Vagina (tissue), 2 donors: ENCODE data around the gene ARSI. TPM values are rescaled to one million over a fixed set of nuclear protein-coding genes. Genes with fewer than 3 reads are reported as not detected.

Source experiments
- DNase-seq, 2 donors: peaks; one replicate each; pipeline ENCODE4 v3.0.0-alpha.2; 2017; ENCODE audit errors: extremely low spot score in 2 of 2
- H3K27ac ChIP-seq: fragments of 200-600 bp; sonication (generic); one replicate; pipeline ENCODE4 v1.5.1; 2019
- H3K27me3 ChIP-seq: fragments of 200-600 bp; sonication (generic); one replicate; pipeline ENCODE4 v1.5.1; 2019
- H3K36me3 ChIP-seq, 2 donors: fragments of 200-600 bp; sonication (generic); one replicate each; pipeline ENCODE4 v1.5.1; 2017 to 2019
- H3K4me1 ChIP-seq: fragments of 200-600 bp; sonication (generic); one replicate; pipeline ENCODE4 v1.5.1; 2019
- H3K4me3 ChIP-seq, 2 donors: fragments of 200-600 bp; sonication (generic); 1 replicate in 1 of 2; 2 replicates in 1 of 2; pipeline ENCODE4 v1.5.1; 2016 to 2019
- H3K9me3 ChIP-seq: fragments of 200-600 bp; sonication (generic); one replicate; pipeline ENCODE4 v1.5.1; 2019
- POLR2A ChIP-seq, 2 donors: fragments of 450-650 bp; IDR thresholded peaks; one replicate each; pipeline ENCODE4 v1.6.1; 2017; ENCODE audit warnings: antibody characterized with exemption in 2 of 2, mild to moderate bottlenecking in 2 of 2, moderate library complexity in 2 of 2
- POLR2AphosphoS5 ChIP-seq, 2 donors: sonication (generic); formaldehyde crosslinking; IDR thresholded peaks; one replicate each; pipeline ENCODE4 v1.9.0; 2017; ENCODE audit warnings: antibody characterized with exemption in 2 of 2, mild to moderate bottlenecking in 2 of 2, low read depth in 1 of 2; ENCODE audit not compliant: insufficient read depth in 1 of 2
- intact Hi-C: fragments of 100-400 bp; cut with DNase I; formaldehyde crosslinking; loops from one replicate; pipeline ENCODE4 v1.15.1; 2023
- total RNA-seq: library from RNA; depleted of rRNA; stranded (reverse); fragments of >200 nt; gene quantifications from one replicate; pipeline ENCODE4 v1.2.3, GENCODE V29; 2016
- TF ChIP-seq, protein P1 (sequence below), 3 experiments: fragments of 450-650 bp in 2 of 3; fragments of 200-600 bp in 1 of 3; sonication (generic) in 1 of 3; IDR thresholded peaks; one replicate each; pipeline ENCODE4 v1.5.1; 2017 to 2019; ENCODE audit warnings: antibody characterized with exemption in 3 of 3, mild to moderate bottlenecking in 2 of 3, moderate library complexity in 2 of 3

Gene ARSI
- total RNA-seq, 1 donor from 2014 or later: 4.7 TPM

DNA sequence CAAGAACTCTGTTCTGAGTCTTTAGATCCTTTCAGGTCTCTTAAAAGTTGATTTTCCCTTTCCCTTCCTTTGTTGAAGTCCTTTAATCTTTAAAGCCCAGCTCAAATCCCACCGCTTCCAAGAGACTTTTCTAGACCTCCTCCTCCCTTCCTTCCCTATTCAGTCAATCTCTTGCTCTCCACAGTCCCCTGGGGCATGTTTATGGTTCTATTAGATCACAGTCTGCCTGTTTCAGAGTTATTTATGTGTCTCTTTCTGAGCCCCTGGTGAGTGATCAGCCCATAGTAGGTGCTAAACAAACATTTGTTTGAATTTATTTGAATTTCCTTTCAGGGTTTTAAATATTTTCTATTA is 7.2 kb upstream of the ARSI start:
- Histone ChIP-seq H3K9me3 (no peaks in the 10 kb centered on the region), H3K27ac (no peak overlapping the region), H3K4me3 (no peak overlapping the region), H3K4me1 (peaks cover 14% of the 10 kb centered on the region), H3K36me3 (no peaks in the 10 kb centered on the region), H3K27me3 (no peaks in the 10 kb centered on the region)
- DNase-seq: no peak
- intact Hi-C loops: no loop called here
- no peak for TF ChIP-seq POLR2AphosphoS5 (IDR thresholded peaks at IDR 0.05; ENCODE audit: insufficient read depth in 1 of 2, low read depth in 1 of 2)
- no peak for TF ChIP-seq POLR2A (IDR thresholded peaks at IDR 0.05)
- TF ChIP-seq, protein P1, sequence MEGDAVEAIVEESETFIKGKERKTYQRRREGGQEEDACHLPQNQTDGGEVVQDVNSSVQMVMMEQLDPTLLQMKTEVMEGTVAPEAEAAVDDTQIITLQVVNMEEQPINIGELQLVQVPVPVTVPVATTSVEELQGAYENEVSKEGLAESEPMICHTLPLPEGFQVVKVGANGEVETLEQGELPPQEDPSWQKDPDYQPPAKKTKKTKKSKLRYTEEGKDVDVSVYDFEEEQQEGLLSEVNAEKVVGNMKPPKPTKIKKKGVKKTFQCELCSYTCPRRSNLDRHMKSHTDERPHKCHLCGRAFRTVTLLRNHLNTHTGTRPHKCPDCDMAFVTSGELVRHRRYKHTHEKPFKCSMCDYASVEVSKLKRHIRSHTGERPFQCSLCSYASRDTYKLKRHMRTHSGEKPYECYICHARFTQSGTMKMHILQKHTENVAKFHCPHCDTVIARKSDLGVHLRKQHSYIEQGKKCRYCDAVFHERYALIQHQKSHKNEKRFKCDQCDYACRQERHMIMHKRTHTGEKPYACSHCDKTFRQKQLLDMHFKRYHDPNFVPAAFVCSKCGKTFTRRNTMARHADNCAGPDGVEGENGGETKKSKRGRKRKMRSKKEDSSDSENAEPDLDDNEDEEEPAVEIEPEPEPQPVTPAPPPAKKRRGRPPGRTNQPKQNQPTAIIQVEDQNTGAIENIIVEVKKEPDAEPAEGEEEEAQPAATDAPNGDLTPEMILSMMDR (IDR thresholded peaks at IDR 0.05): no peak

DNA sequence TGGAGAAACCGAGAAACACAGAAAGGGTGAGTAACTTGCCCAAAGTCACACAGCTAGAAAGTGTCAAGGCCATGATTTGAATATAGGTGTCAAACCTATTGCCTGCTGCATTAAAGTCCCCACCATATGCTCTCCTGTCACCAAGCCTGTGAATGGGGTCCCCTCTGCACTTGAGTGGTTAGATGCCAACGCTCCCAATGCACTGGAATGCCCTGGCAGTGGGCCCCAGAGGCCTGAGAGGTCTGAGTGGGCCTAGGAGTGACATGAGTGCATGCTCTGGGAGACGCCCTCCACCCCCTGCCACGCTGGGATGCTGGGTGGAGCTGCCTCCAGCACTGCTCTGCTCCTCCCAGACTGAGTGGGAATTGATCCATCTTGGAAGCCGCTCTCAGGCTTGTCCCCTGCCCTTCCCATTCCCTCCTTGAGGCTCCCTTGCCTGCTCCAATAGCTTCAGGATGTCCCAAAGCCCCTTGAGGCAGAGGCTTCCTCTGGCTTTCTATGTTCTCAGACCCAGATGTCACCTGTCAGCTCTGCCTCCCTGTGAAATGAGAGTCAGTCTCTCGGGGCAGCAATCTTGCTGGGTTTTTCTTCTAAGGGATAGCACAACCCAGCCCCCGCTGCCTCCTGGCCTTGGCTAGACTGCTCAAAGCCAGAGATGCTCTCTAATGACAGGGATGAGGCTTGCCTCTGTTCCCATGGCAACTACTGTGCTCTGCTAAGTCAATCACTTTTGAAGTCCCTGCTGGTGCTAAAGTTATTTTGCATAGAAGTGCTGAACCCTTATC is 6.6 kb upstream of the ARSI start:
- no peaks in the 10 kb centered on the region for H3K27me3 ChIP-seq
- H3K9me3 ChIP-seq: no peaks in the 10 kb centered on the region
- H3K27ac ChIP-seq: no peak overlapping the region
- no peak for DNase-seq
- TF ChIP-seq POLR2A (IDR thresholded peaks at IDR 0.05): no peak
- TF ChIP-seq POLR2AphosphoS5 (IDR thresholded peaks at IDR 0.05; ENCODE audit: insufficient read depth in 1 of 2, low read depth in 1 of 2): no peak
- TF ChIP-seq, protein P1 (IDR thresholded peaks at IDR 0.05): no peak
- peaks cover 20% of the 10 kb centered on the region for H3K4me1 ChIP-seq
- intact Hi-C loops: no loop called here
- no peak overlapping the region for H3K4me3 ChIP-seq
- no peaks in the 10 kb centered on the region for H3K36me3 ChIP-seq

DNA sequence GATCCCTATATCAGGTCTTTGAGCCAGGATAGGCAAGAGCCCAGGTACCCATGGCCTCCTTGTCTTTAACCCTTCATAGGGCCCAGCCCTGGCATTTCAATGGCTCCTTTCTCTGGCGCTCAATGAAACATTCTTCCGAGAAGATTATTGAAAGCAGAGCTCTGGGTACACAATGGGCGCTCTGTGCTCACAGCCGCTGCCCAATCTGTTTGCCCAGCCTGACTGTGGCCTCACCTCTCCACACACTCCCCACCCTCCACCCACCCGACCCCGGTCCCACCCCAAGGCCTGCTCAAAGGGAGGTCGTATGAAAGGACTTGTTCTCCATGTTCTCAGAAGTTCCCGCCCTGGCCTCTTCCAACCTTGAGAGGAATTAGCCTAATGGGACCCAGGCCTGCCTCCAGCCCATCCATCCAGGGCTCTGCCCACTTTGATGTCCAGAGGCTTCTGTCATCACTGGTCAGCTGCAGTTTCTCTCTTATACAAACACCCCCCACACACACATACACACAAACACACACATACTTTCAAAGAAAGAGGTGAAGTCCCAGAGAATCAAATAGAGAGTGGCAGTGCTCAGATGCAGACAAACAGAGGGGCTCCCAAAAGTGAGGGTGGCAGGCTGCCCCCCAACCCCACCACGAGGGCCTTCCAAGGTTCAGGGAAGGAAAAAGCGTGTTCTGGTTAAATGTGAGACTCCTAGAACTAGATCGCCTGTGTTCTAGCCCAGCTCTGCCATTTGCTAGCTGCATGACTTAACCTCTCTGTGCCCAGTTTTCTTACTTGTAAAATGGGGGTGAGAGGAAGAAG is 5.1 kb upstream of the ARSI start:
- intact Hi-C loops: no loop called here
- no peak overlapping the region for H3K4me3 ChIP-seq
- no peaks in the 10 kb centered on the region for H3K36me3 ChIP-seq
- no peak for DNase-seq
- TF ChIP-seq, protein P1 (IDR thresholded peaks at IDR 0.05): no peak
- TF ChIP-seq POLR2A (IDR thresholded peaks at IDR 0.05) (no peak), POLR2AphosphoS5 (IDR thresholded peaks at IDR 0.05; ENCODE audit: insufficient read depth in 1 of 2, low read depth in 1 of 2) (no peak)
- peaks cover 35% of the 10 kb centered on the region for H3K4me1 ChIP-seq
- no peaks in the 10 kb centered on the region for H3K27me3 ChIP-seq
- H3K9me3 ChIP-seq: no peaks in the 10 kb centered on the region
- H3K27ac ChIP-seq: no peak overlapping the region

DNA sequence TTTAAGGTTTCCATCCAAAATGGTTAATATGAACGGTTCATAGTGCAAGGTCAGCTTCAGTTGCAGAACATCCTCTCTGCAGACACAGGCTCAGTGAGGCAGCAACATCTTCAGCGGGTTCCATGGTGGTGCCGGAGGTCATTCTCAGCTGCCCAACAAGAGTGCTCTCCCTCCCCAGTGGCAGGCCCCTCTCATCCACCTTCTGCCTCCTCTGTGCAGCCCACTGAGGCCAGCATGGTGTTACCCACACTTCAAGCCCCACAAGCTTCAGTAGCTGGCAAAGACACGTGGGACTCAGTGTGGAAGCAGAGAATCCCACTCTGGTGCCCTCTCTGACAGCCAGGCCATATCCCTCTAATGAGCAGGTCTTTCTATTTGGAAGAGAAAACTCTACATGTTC is 4.1 kb upstream of the ARSI start:
- peaks cover 45% of the 10 kb centered on the region for H3K4me1 ChIP-seq
- H3K4me3 ChIP-seq: no peak overlapping the region
- H3K27ac ChIP-seq: no peak overlapping the region
- DNase-seq: no peak
- no peaks in the 10 kb centered on the region for H3K9me3 ChIP-seq
- intact Hi-C loops: no loop called here
- H3K27me3 ChIP-seq: no peaks in the 10 kb centered on the region
- no peaks in the 10 kb centered on the region for H3K36me3 ChIP-seq
- TF ChIP-seq POLR2AphosphoS5 (IDR thresholded peaks at IDR 0.05; ENCODE audit: insufficient read depth in 1 of 2, low read depth in 1 of 2) (no peak), POLR2A (IDR thresholded peaks at IDR 0.05) (no peak)
- TF ChIP-seq, protein P1 (IDR thresholded peaks at IDR 0.05): no peak

DNA sequence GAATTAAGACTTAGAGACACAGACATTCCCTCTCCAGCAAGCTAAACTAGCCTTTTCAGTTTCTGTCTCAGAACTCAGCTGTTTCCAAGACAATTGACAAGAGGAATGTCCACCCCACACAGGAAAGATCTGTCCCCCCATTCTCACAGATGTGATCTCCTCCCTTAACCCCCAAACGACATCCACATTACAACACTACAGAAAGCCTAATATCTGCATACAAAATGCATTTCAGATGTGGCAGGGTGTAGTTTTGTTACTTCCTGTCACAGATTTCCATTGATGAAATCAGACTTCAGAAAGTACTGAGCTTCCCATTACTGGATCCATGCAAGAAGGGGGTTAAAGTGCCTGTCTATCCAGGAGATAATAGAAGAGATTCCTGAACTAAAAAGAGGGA is 2.9 kb upstream of the ARSI start:
- peak overlapping the region; percentile 87 for H3K27ac ChIP-seq
- intact Hi-C loops: no loop called here
- no peaks in the 10 kb centered on the region for H3K9me3 ChIP-seq
- no peaks in the 10 kb centered on the region for H3K27me3 ChIP-seq
- H3K4me3 ChIP-seq: no peak overlapping the region
- peaks cover 57% of the 10 kb centered on the region for H3K4me1 ChIP-seq
- H3K36me3 ChIP-seq: no peaks in the 10 kb centered on the region
- no peak for DNase-seq
- TF ChIP-seq, protein P1 (IDR thresholded peaks at IDR 0.05): no peak
- TF ChIP-seq POLR2AphosphoS5 (IDR thresholded peaks at IDR 0.05; ENCODE audit: insufficient read depth in 1 of 2, low read depth in 1 of 2) (no peak), POLR2A (IDR thresholded peaks at IDR 0.05) (no peak)
